Astrocyte (in vitro differentiated cells and primary cell): ENCODE data around the gene AMBP. TPM values are rescaled to one million over a fixed set of nuclear protein-coding genes. Genes with fewer than 3 reads are reported as not detected.
"Not testable (repeated sequence)": the region's sequence is repeated elsewhere in the genome, so short reads cannot be mapped to it uniquely, and the experiment has no call there.

Experiments
- DNase-seq: peaks from one replicate; pipeline ENCODE4 v3.0.0-alpha.2; 2010; ENCODE audit warnings: low read depth
- FAIRE-seq: peaks from 2 replicates; lab custom pipeline; 2011; peaks lifted over from hg19 to GRCh38; lab: Jason Lieb, UNC
- H2AFZ ChIP-seq: 2 replicates; pipeline ENCODE4 v1.6.0; 2012; ENCODE audit warnings: low read depth, low read length, inconsistent platforms
- H3K27ac ChIP-seq: 2 replicates; pipeline ENCODE4 v1.5.1; 2011; ENCODE audit warnings: low read depth, low read length, inconsistent platforms
- H3K27me3 ChIP-seq: 2 replicates; pipeline ENCODE4 v1.6.0; 2011; ENCODE audit warnings: low read length, inconsistent platforms; ENCODE audit not compliant: insufficient read depth
- H3K36me3 ChIP-seq: 2 replicates; pipeline ENCODE4 v1.5.1; 2011; ENCODE audit warnings: low read length, inconsistent platforms; ENCODE audit not compliant: insufficient read depth
- H3K4me1 ChIP-seq: 2 replicates; pipeline ENCODE4 v1.5.1; 2011; ENCODE audit warnings: low read length, inconsistent platforms; ENCODE audit not compliant: insufficient read depth
- H3K4me2 ChIP-seq: 2 replicates; pipeline ENCODE4 v1.6.0; 2012; ENCODE audit warnings: low read length, inconsistent platforms
- H3K4me3 ChIP-seq: 2 replicates; pipeline ENCODE4 v1.5.1; 2011; ENCODE audit warnings: low read depth, mild to moderate bottlenecking, low read length, inconsistent platforms; ENCODE audit not compliant: insufficient read depth
- H3K79me2 ChIP-seq: 2 replicates; pipeline ENCODE4 v1.6.0; 2012; ENCODE audit warnings: mild to moderate bottlenecking, low read length, inconsistent platforms; ENCODE audit not compliant: insufficient read depth
- H3K9ac ChIP-seq: 2 replicates; pipeline ENCODE4 v1.6.0; 2012; ENCODE audit warnings: mild to moderate bottlenecking, low read length, inconsistent platforms
- H3K9me3 ChIP-seq: 2 replicates; pipeline ENCODE4 v1.5.1; 2012; ENCODE audit warnings: low read depth, mild to moderate bottlenecking, low read length, inconsistent platforms; ENCODE audit not compliant: insufficient read depth
- H4K20me1 ChIP-seq: 2 replicates; pipeline ENCODE4 v1.6.0; 2012; ENCODE audit warnings: low read length, inconsistent platforms; ENCODE audit not compliant: insufficient read depth
- H3K27ac Mint-ChIP-seq: one replicate; pipeline ENCODE4 v1.8.0; 2021; ENCODE audit warnings: mild to moderate bottlenecking, mixed read lengths; ENCODE audit not compliant: unreplicated experiment
- H3K27me3 Mint-ChIP-seq: one replicate; pipeline ENCODE4 v1.8.0; 2021; ENCODE audit warnings: low read depth, mixed read lengths; ENCODE audit not compliant: unreplicated experiment
- H3K36me3 Mint-ChIP-seq: one replicate; pipeline ENCODE4 v1.8.0; 2021; ENCODE audit warnings: low read depth, mixed read lengths; ENCODE audit not compliant: unreplicated experiment
- H3K4me1 Mint-ChIP-seq: one replicate; pipeline ENCODE4 v1.8.0; 2021; ENCODE audit warnings: low read depth, mixed read lengths; ENCODE audit not compliant: unreplicated experiment
- H3K4me3 Mint-ChIP-seq: one replicate; pipeline ENCODE4 v1.8.0; 2021; ENCODE audit warnings: mild to moderate bottlenecking, moderate library complexity, mixed read lengths; ENCODE audit not compliant: unreplicated experiment
- H3K9me3 Mint-ChIP-seq: one replicate; pipeline ENCODE4 v1.8.0; 2021; ENCODE audit warnings: mild to moderate bottlenecking, mixed read lengths; ENCODE audit not compliant: unreplicated experiment
- CTCF ChIP-seq: IDR thresholded peaks from 2 replicates; pipeline ENCODE4 v1.5.1; 2011; ENCODE audit warnings: low read depth, mild to moderate bottlenecking, inconsistent platforms, low read length, moderate library complexity; ENCODE audit not compliant: insufficient read depth
- EZH2 ChIP-seq: IDR thresholded peaks from 2 replicates; pipeline ENCODE4 v1.6.1; 2012; ENCODE audit warnings: mild to moderate bottlenecking, low read length, inconsistent platforms; ENCODE audit not compliant: insufficient read depth
- total RNA-seq: library from RNA; stranded (reverse); gene quantifications from 2 replicates; pipeline ENCODE4 v1.2.1, GENCODE V29; 2021

AMBP gene
- total RNA-seq, 1 donor from 2014 or later: not detected

- no peaks in the 10 kb centered on the region for H3K9me3 ChIP-seq
- no peak for DNase-seq
Measured at GRCh38 chr9:114046237-114046755, 31.8 kb downstream of the AMBP start.

GRCh38 chr9:114043660-114044059 lies 34.4 kb downstream of the AMBP start:
- H3K79me2 ChIP-seq, H3K4me3 Mint-ChIP-seq, H3K9me3 ChIP-seq, DNase-seq, H3K4me2 ChIP-seq, H3K27me3 ChIP-seq, H3K27me3 Mint-ChIP-seq, H2AFZ ChIP-seq, H3K9me3 Mint-ChIP-seq, H3K9ac ChIP-seq, FAIRE-seq, H3K27ac ChIP-seq, H4K20me1 ChIP-seq, H3K4me1 ChIP-seq, H3K4me1 Mint-ChIP-seq, H3K4me3 ChIP-seq, H3K27ac Mint-ChIP-seq: not testable (repeated sequence)
- peaks cover 17% of the 10 kb centered on the region for H3K36me3 Mint-ChIP-seq
- H3K36me3 ChIP-seq: peaks cover 13% of the 10 kb centered on the region

More at GRCh38 chr9:114046237-114046755, 31.8 kb downstream of the AMBP start:
- no peak overlapping the region for H3K9ac ChIP-seq
- no peak overlapping the region for H3K4me3 Mint-ChIP-seq
- no peak overlapping the region for H3K4me2 ChIP-seq
- no peaks in the 10 kb centered on the region for H3K9me3 Mint-ChIP-seq
- peaks cover 10% of the 10 kb centered on the region for H4K20me1 ChIP-seq
- H3K4me1 ChIP-seq: no peaks in the 10 kb centered on the region
- H3K36me3 ChIP-seq: peaks cover 15% of the 10 kb centered on the region
- no peak for FAIRE-seq
- H3K27ac ChIP-seq: no peak overlapping the region
- peaks cover 18% of the 10 kb centered on the region for H3K36me3 Mint-ChIP-seq
- TF ChIP-seq EZH2 (no peak), CTCF (no peak)
- no peaks in the 10 kb centered on the region for H3K27me3 Mint-ChIP-seq
- H2AFZ ChIP-seq: no peak overlapping the region
- no peak overlapping the region for H3K27ac Mint-ChIP-seq
- H3K79me2 ChIP-seq: no peaks in the 10 kb centered on the region
- H3K4me1 Mint-ChIP-seq: no peaks in the 10 kb centered on the region
- H3K4me3 ChIP-seq: no peak overlapping the region
- no peaks in the 10 kb centered on the region for H3K27me3 ChIP-seq

- Histone ChIP-seq H3K27ac (no peak overlapping the region), H3K36me3 (peaks cover 30% of the 10 kb centered on the region), H3K4me3 (no peak overlapping the region), H3K4me2 (no peak overlapping the region), H3K27me3 (no peaks in the 10 kb centered on the region), H3K4me1 (no peaks in the 10 kb centered on the region), H3K9ac (no peak overlapping the region), H3K9me3 (no peaks in the 10 kb centered on the region), H3K79me2 (no peaks in the 10 kb centered on the region), H4K20me1 (peaks cover 21% of the 10 kb centered on the region), H2AFZ (no peak overlapping the region)
- Mint-ChIP-seq H3K27ac (no peak overlapping the region), H3K4me1 (no peaks in the 10 kb centered on the region), H3K4me3 (no peak overlapping the region), H3K9me3 (no peaks in the 10 kb centered on the region), H3K27me3 (no peaks in the 10 kb centered on the region), H3K36me3 (peaks cover 29% of the 10 kb centered on the region)
- DNase-seq (no peak), FAIRE-seq (no peak)
- TF ChIP-seq CTCF (no peak), EZH2 (no peak)
Measured at GRCh38 chr9:114039484-114039883, 38.6 kb downstream of the AMBP start.
